Spleen (tissue), 11 donors: ENCODE measurements around the gene SEMA6D. TPM values are rescaled to one million over a fixed set of nuclear protein-coding genes. Genes with fewer than 3 reads are reported as not detected.
"Not testable (repeated sequence)": the region's sequence is repeated elsewhere in the genome, so short reads cannot be mapped to it uniquely, and the experiment has no call there.

Experiments
- DNase-seq: peaks from one replicate; pipeline ENCODE4 v3.0.0-alpha.2; 2020
- H3K27ac ChIP-seq, 8 donors: fragments of 200-600 bp; sonication (generic) in 7 of 8; 1 replicate in 4 of 8; 2 replicates in 4 of 8; pipeline versions ENCODE4 v1.5.0 to v1.8.0; 2016 to 2021; ENCODE audit warnings: inconsistent platforms in 4 of 8, mild to moderate bottlenecking in 4 of 8, moderate library complexity in 1 of 8
- H3K27me3 ChIP-seq, 7 donors: fragments of 200-600 bp; sonication (generic) in 6 of 7; replicated peaks in 1 of 7; 1 replicate in 4 of 7; 2 replicates in 3 of 7; pipeline versions ENCODE4 v1.5.0 to v1.8.0; 2016 to 2021; ENCODE audit warnings: inconsistent platforms in 3 of 7, mild to moderate bottlenecking in 1 of 7
- H3K36me3 ChIP-seq, 6 donors: fragments of 200-600 bp; sonication (generic) in 5 of 6; 1 replicate in 4 of 6; 2 replicates in 2 of 6; pipeline versions ENCODE4 v1.5.0 to v1.8.0; 2016 to 2021; ENCODE audit warnings: inconsistent platforms in 2 of 6
- H3K4me1 ChIP-seq, 6 donors: fragments of 200-600 bp; sonication (generic) in 5 of 6; 1 replicate in 3 of 6; 2 replicates in 3 of 6; pipeline versions ENCODE4 v1.5.0 to v1.8.0; 2016 to 2021; ENCODE audit warnings: inconsistent platforms in 3 of 6
- H3K4me3 ChIP-seq, 8 donors: fragments of 200-600 bp; sonication (generic) in 7 of 8; 1 replicate in 4 of 8; 2 replicates in 4 of 8; pipeline versions ENCODE4 v1.5.0 to v1.8.0; 2016 to 2021; ENCODE audit warnings: inconsistent platforms in 4 of 8, mild to moderate bottlenecking in 4 of 8, moderate library complexity in 2 of 8
- H3K9me3 ChIP-seq, 8 donors: fragments of 200-600 bp; sonication (generic) in 7 of 8; 1 replicate in 4 of 8; 2 replicates in 4 of 8; pipeline versions ENCODE4 v1.5.0 to v1.8.0; 2016 to 2021; ENCODE audit warnings: inconsistent platforms in 4 of 8
- CTCF ChIP-seq, 11 experiments: fragments of 200-600 bp in 7 of 11; fragments of 450-650 bp in 4 of 11; sonication (generic) in 4 of 11; IDR thresholded peaks in 8 of 11; conservative IDR thresholded peaks in 3 of 11; 1 replicate in 7 of 11; 2 replicates in 4 of 11; pipeline versions ENCODE4 v1.4.0 to v1.8.0; 2016 to 2021; ENCODE audit warnings: antibody characterized with exemption in 11 of 11, inconsistent platforms in 4 of 11, mild to moderate bottlenecking in 1 of 11
- POLR2A ChIP-seq, 3 donors: fragments of 450-650 bp; IDR thresholded peaks; one replicate each; pipeline ENCODE4 v1.5.1; 2017; ENCODE audit warnings: antibody characterized with exemption in 3 of 3, mild to moderate bottlenecking in 1 of 3
- POLR2AphosphoS5 ChIP-seq, 3 donors: sonication (generic); formaldehyde crosslinking; IDR thresholded peaks; one replicate each; pipeline ENCODE4 v1.5.1; 2017; ENCODE audit warnings: antibody characterized with exemption in 3 of 3
- WGBS, 5 donors: extraction: QIAGEN DNeasy Blood & Tissue Kit in 3 of 5; methylation state at CpG; one replicate each; pipeline versions ENCODE4 v1.1.5 to v1.1.7; 2013 to 2018; 5-methylcytosine and 5-hydroxymethylcytosine counted together
- intact Hi-C: fragments of 100-400 bp; cut with DNase I; formaldehyde crosslinking; loops from one replicate; pipeline ENCODE4 v1.15.0; 2023; ENCODE audit warnings: low total_unique reads
- polyA plus RNA-seq, 3 donors: library from polyadenylated mRNA; stranded (reverse); fragments of 200-250 nt; gene quantifications; one replicate each; pipeline ENCODE4 v1.2.1, GENCODE V29; 2013
- total RNA-seq, 7 donors: library from RNA; depleted of rRNA in 3 of 7; stranded (reverse); fragments of >200 nt in 3 of 7; fragmentation: NEBNext Ultra II Directional in 4 of 7; extraction: Animal tissue kit (Norgen Biotek cat#: 25700) in 4 of 7; gene quantifications; one replicate each; pipeline versions ENCODE4 v1.1.0 to v1.2.1, GENCODE V29; 2016 to 2021
- donor health status: healthy with polysubstance abuse.
- donor health status: DM: no; HTN: no; CAD: no; lungs with moderate emphysema.
- donor health status: DM: no; HTN: no; CAD: no.
- donor health status: Bipolar disorder and iron deficiency.
- donor health status: healthy.
- donor health status: DM: no; HTN: no; CAD: no.
- donor health status: DM: yes; HTN: yes; CAD: no.

The SEMA6D gene
- total and polyA plus RNA-seq, 10 donors: 0.52 to 6.5 (median 2.3) TPM

- Histone ChIP-seq H3K27me3 (no peaks in the 10 kb centered on the region), H3K36me3 (no peaks in the 10 kb centered on the region), H3K27ac (no peak overlapping the region), H3K9me3 (no peaks in the 10 kb centered on the region), H3K4me3 (no peak overlapping the region), H3K4me1 (peaks cover 0 to 7% (median 0%) of the 10 kb centered on the region in 6 donors)
- 73 to 81% (median 77%) methylated on average over 3 of the region's 3 CpGs for WGBS, 5 donors
- intact Hi-C loops: no loop called here
- no peak for DNase-seq
- TF ChIP-seq POLR2A (IDR thresholded peaks at IDR 0.05) (no peak), CTCF (IDR thresholded peaks at IDR 0.05 in 8 of 11, conservative IDR thresholded peaks at IDR 0.05 in 3 of 11) (no peak), POLR2AphosphoS5 (IDR thresholded peaks at IDR 0.05) (no peak)
Observed at GRCh38 chr15:47736143-47736786, 19.0 kb downstream of the SEMA6D start.

GRCh38 chr15:47737477-47737876 lies 20.2 kb downstream of the SEMA6D start:
- peaks cover 0 to 7% (median 0%) of the 10 kb centered on the region in 6 donors for H3K4me1 ChIP-seq
- intact Hi-C loops: no loop called here
- no peaks in the 10 kb centered on the region for H3K36me3 ChIP-seq
- H3K27ac ChIP-seq: no peak overlapping the region
- no peak overlapping the region for H3K4me3 ChIP-seq
- 76 to 91% (median 82%) methylated on average over 2 of the region's 2 CpGs for WGBS, 5 donors
- no peak for TF ChIP-seq CTCF (IDR thresholded peaks at IDR 0.05 in 8 of 11, conservative IDR thresholded peaks at IDR 0.05 in 3 of 11)
- no peak for TF ChIP-seq POLR2AphosphoS5 (IDR thresholded peaks at IDR 0.05)
- TF ChIP-seq POLR2A (IDR thresholded peaks at IDR 0.05): no peak
- H3K9me3 ChIP-seq: no peaks in the 10 kb centered on the region
- no peaks in the 10 kb centered on the region for H3K27me3 ChIP-seq
- no peak for DNase-seq

DNA sequence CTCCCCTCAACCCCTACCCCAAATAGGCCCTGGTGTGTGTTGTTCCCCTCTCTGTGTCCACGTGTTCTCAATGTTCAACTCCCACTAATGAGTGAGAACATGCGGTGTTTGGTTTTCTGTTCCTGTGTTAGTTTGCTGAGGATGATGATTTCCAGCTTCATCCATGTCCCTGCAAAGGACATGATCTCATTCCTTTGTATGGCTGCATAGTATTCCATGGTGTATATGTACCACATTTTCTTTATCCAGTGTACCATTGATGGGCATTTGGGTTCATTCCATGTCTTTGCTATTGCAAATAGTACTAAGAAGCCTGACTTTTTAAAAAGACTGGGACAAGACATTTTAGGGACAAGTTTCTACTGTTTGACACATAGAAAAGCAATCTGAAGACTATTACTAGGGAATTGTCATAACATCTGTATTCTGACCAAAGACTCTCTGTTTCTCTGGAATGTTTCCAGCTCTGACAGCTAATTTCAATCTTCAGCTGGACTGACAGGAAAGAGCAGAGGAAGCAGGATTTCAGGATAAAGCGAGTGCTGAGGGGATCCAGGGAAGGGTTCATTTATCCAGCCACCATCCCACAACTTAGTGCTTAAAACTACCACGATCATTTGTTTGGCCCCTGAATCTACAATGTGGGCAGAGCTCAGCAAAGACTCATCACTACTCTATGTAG lies 21.0 kb downstream of the SEMA6D start:
- H3K27me3 ChIP-seq, H3K9me3 ChIP-seq, H3K36me3 ChIP-seq, H3K4me3 ChIP-seq, intact Hi-C loops, H3K4me1 ChIP-seq, H3K27ac ChIP-seq, DNase-seq: not testable (repeated sequence)
- 74 to 83% (median 78%) methylated on average over 4 of the region's 4 CpGs for WGBS, 5 donors

DNA sequence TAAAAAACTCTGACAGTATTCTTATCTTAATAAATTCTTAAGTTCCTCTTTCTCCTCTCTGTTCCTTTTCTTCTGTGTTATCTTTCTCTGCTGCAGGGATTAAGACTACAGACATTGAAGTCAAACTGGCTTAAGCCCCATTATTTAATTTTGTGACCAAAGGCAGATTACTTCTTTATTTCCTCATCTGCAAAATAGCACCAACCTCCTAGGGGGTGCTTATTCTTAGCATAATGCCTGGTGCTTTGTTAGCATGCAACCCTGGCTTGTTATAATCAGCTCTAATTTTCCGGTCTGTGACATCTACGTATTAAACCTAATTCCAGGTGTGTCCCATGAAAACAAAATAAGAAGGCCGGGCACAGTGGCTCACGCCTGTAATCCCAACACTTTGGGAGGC lies 23.8 kb downstream of the SEMA6D start:
- H3K4me1 ChIP-seq: peaks cover 0 to 7% (median 0%) of the 10 kb centered on the region in 6 donors
- H3K36me3 ChIP-seq: no peaks in the 10 kb centered on the region
- H3K9me3 ChIP-seq: no peaks in the 10 kb centered on the region
- intact Hi-C loops: no loop called here
- DNase-seq: no peak
- H3K4me3 ChIP-seq: no peak overlapping the region
- 88 to 97% (median 93%) methylated on average over 4 of the region's 4 CpGs for WGBS, 5 donors
- TF ChIP-seq POLR2AphosphoS5 (IDR thresholded peaks at IDR 0.05) (no peak), CTCF (IDR thresholded peaks at IDR 0.05 in 8 of 11, conservative IDR thresholded peaks at IDR 0.05 in 3 of 11) (no peak), POLR2A (IDR thresholded peaks at IDR 0.05) (no peak)
- no peaks in the 10 kb centered on the region for H3K27me3 ChIP-seq
- no peak overlapping the region for H3K27ac ChIP-seq
